ENCODE measurements around the gene ZNF408.

DNA sequence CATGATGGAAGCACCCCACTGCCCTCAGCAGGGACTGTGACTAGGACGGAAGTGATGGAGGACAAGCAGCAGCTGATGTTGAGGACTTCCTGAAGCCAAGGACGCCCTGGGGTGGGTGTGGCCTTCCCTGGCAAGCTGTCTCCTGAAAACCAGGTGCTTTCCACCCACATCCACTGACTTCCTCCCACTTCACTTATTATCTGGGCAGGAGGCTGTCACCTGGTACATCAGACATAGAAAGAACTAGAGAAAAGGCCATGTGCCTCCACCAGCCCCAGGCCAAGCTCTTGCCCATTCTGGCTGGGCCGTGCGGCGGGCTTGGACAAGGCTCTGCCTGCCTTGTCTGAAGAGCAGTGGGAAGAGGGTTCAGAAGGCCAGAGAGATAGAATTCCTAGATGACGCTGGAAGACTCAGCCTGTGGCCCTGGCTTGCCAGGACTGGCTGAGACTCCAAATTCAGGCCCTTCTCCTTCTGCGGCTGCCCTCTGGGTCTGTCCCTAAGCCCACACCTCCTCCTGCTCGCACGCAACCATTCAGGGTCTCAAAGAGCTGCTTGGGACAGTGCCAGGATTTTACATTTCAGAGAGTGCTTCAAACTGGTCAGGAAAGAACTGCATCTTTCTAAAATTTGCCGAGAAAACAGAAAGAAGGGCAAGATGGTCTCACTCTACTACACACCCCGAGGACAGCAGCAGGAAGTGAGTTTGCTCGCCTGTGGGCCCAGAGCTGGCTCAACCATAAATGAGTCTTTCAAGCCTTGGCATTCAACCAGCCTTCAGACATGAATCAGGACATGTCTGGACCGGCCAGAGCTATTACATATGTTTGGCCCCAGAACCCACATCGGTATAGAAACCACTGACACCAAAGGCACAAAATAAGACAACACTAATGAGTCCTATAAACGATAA is 13.7 kb upstream of the ZNF408 start:
- TF ChIP-seq, protein P1, sequence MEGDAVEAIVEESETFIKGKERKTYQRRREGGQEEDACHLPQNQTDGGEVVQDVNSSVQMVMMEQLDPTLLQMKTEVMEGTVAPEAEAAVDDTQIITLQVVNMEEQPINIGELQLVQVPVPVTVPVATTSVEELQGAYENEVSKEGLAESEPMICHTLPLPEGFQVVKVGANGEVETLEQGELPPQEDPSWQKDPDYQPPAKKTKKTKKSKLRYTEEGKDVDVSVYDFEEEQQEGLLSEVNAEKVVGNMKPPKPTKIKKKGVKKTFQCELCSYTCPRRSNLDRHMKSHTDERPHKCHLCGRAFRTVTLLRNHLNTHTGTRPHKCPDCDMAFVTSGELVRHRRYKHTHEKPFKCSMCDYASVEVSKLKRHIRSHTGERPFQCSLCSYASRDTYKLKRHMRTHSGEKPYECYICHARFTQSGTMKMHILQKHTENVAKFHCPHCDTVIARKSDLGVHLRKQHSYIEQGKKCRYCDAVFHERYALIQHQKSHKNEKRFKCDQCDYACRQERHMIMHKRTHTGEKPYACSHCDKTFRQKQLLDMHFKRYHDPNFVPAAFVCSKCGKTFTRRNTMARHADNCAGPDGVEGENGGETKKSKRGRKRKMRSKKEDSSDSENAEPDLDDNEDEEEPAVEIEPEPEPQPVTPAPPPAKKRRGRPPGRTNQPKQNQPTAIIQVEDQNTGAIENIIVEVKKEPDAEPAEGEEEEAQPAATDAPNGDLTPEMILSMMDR (IDR thresholded peaks at IDR 0.05): no peak
- TF ChIP-seq POLR2A (IDR thresholded peaks at IDR 0.05): no peak
- peak; percentile 56 for TF ChIP-seq POLR2AphosphoS5 (IDR thresholded peaks at IDR 0.05)

Measured in prostate gland (tissue), 2 donors.